Activated CD4-positive, alpha-beta T cell treated with anti-CD3 and anti-CD28 coated beads, Interleukin-2, amount 50 U/mL, for 16 hours (primary cell): Measurements from ENCODE around the gene BCR.
A peak's percentile ranks its signal among the peaks of the same experiment; 100 is the strongest.

Experiments used
- DNase-seq: peaks from one replicate; pipeline ENCODE4 v3.0.0-alpha.2; 2020

Gene BCR

GRCh38 chr22:23232094-23232905, 52.0 kb downstream of the BCR start:
- DNase-seq: no peak

- no peak for DNase-seq
Observed at GRCh38 chr22:23233084-23233531, 52.8 kb downstream of the BCR start.

- DNase-seq: peak; percentile 23
Observed at GRCh38 chr22:23233752-23234408, 53.6 kb downstream of the BCR start.

GRCh38 chr22:23234409-23235161, 54.3 kb downstream of the BCR start:
- no peak for DNase-seq

- DNase-seq: no peak
Observed at GRCh38 chr22:23235425-23235824, 55.1 kb downstream of the BCR start.

- no peak for DNase-seq
Observed at GRCh38 chr22:23236026-23236425, 55.7 kb downstream of the BCR start.

GRCh38 chr22:23236440-23237184, 56.3 kb downstream of the BCR start:
- no peak for DNase-seq

- DNase-seq: no peak
Observed at GRCh38 chr22:23237201-23237798, 57.0 kb downstream of the BCR start.

- DNase-seq: peak; percentile 39
Observed at GRCh38 chr22:23237841-23238240, 57.5 kb downstream of the BCR start.

- no peak for DNase-seq
Observed at GRCh38 chr22:23238707-23239106, 58.4 kb downstream of the BCR start.

- no peak for DNase-seq
Observed at GRCh38 chr22:23239429-23239828, 59.1 kb downstream of the BCR start.

- peak; percentile 51 for DNase-seq
Observed at GRCh38 chr22:23240639-23241389, 60.5 kb downstream of the BCR start.

- no peak for DNase-seq
Observed at GRCh38 chr22:23241562-23242472, 61.5 kb downstream of the BCR start.

GRCh38 chr22:23242473-23243001, 62.2 kb downstream of the BCR start:
- no peak for DNase-seq

- DNase-seq: peak; percentile 85
Observed at GRCh38 chr22:23243006-23243573, 62.8 kb downstream of the BCR start.

GRCh38 chr22:23243859-23244689, 63.8 kb downstream of the BCR start:
- DNase-seq: no peak

GRCh38 chr22:23244690-23245044, 64.4 kb downstream of the BCR start:
- no peak for DNase-seq

- no peak for DNase-seq
Observed at GRCh38 chr22:23245045-23245798, 64.9 kb downstream of the BCR start.
